ENCODE results near the gene TUBB.
"Not testable (repeated sequence)": the region's sequence is repeated elsewhere in the genome, so short reads cannot be mapped to it uniquely, and the experiment has no call there.

TUBB gene

GRCh38 chr6:30717845-30718720 lies 2.1 kb upstream of the TUBB start:
- DNase-seq (ENCODE audit: low read depth in 2 of 2) = not testable (repeated sequence)

GRCh38 chr6:30719356-30719755 lies 796 bp upstream of the TUBB start:
- DNase-seq (ENCODE audit: low read depth in 2 of 2) = no peak

GRCh38 chr6:30720738-30721197 lies 616 bp downstream of the TUBB start:
- DNase-seq (ENCODE audit: low read depth in 2 of 2) = peak in 1 of 2 donors; percentile 56

- peak; percentile 96 to 97 for DNase-seq (ENCODE audit: low read depth in 2 of 2)
Measured at GRCh38 chr6:30721198-30722024, 1.3 kb downstream of the TUBB start.

- DNase-seq (ENCODE audit: low read depth in 2 of 2) = not testable (repeated sequence)
Measured at GRCh38 chr6:30722025-30722279, 1.8 kb downstream of the TUBB start.

GRCh38 chr6:30722280-30723112 lies 2.3 kb downstream of the TUBB start:
- DNase-seq (ENCODE audit: low read depth in 2 of 2) = peak; percentile 76 to 85

GRCh38 chr6:30723159-30723842 lies 3.1 kb downstream of the TUBB start:
- DNase-seq (ENCODE audit: low read depth in 2 of 2) = not testable (repeated sequence)

GRCh38 chr6:30723843-30724741 lies 3.9 kb downstream of the TUBB start:
- DNase-seq (ENCODE audit: low read depth in 2 of 2) = not testable (repeated sequence)

GRCh38 chr6:30724906-30725667 lies 4.9 kb downstream of the TUBB start:
- no peak for DNase-seq (ENCODE audit: low read depth in 2 of 2)

- no peak for DNase-seq (ENCODE audit: low read depth in 2 of 2)
Measured at GRCh38 chr6:30725713-30726505, 5.8 kb downstream of the TUBB start.

- DNase-seq (ENCODE audit: low read depth in 2 of 2) = no peak
Measured at GRCh38 chr6:30726506-30727413, 6.6 kb downstream of the TUBB start.

GRCh38 chr6:30727920-30728553 lies 7.9 kb downstream of the TUBB start:
- DNase-seq (ENCODE audit: low read depth in 2 of 2) = no peak

GRCh38 chr6:30730601-30731435 lies 10.7 kb downstream of the TUBB start:
- peak; percentile 80 to 83 for DNase-seq (ENCODE audit: low read depth in 2 of 2)

- DNase-seq (ENCODE audit: low read depth in 2 of 2) = no peak
Measured at GRCh38 chr6:30732237-30732943, 12.2 kb downstream of the TUBB start.

GRCh38 chr6:30735668-30736314 lies 15.6 kb downstream of the TUBB start:
- DNase-seq (ENCODE audit: low read depth in 2 of 2) = no peak

Measured in stimulated activated CD4-positive, alpha-beta T cell treated with anti-CD3 and anti-CD28 coated beads, Interleukin-4, amount 100 ng/mL, for 48 hours (primary cell).